SK-N-SH (cell line): ENCODE results near the gene PHACTR2. TPM values are rescaled to one million over a fixed set of nuclear protein-coding genes. Genes with fewer than 3 reads are reported as not detected.
"Not testable (repeated sequence)": the region's sequence is repeated elsewhere in the genome, so short reads cannot be mapped to it uniquely, and the experiment has no call there.

Experiments used
- CTCF ChIA-PET: fragments of 300-600, 350-600 bp; formaldehyde crosslinking; extraction: SDS; loops from one replicate; lab custom pipeline; 2021; lab: Yijun Ruan, JAX
- POLR2A ChIA-PET: fragments of 350-600 bp; sonication (Branson Sonifier 250); formaldehyde crosslinking; extraction: SDS; loops from one replicate; lab custom pipeline; 2020; ENCODE audit warnings: antibody characterized with exemption, inconsistent platforms; lab: Yijun Ruan, JAX
- DNase-seq: peaks from one replicate; pipeline ENCODE4 v3.0.0; 2012
- H2AFZ ChIP-seq: fragments of 200-600 bp; sonication (generic); 2 replicates; pipeline ENCODE4 v1.8.1; 2016; ENCODE audit warnings: antibody characterized with exemption, mild to moderate bottlenecking, low read depth
- H3F3A ChIP-seq: fragments of 200-600 bp; sonication (generic); replicated peaks from 2 replicates; pipeline ENCODE3; 2016; ENCODE audit warnings: antibody characterized with exemption, mild to moderate bottlenecking; ENCODE audit not compliant: insufficient read depth
- H3K27ac ChIP-seq, 2 experiments: fragments of 200-500 bp in 1 of 2; fragments of 200-600 bp in 1 of 2; sonication (Bioruptor generic) in 1 of 2; sonication (generic), shearing (Covaris generic) in 1 of 2; 2 replicates each; pipeline versions ENCODE4 v1.5.1 to v1.6.1; 2014 to 2016; ENCODE audit warnings: low read depth in 2 of 2, inconsistent platforms in 1 of 2, low read length in 1 of 2, mild to moderate bottlenecking in 1 of 2, mixed read lengths in 1 of 2
- H3K27me3 ChIP-seq: fragments of 200-600 bp; sonication (generic), shearing (Covaris generic); 2 replicates; pipeline ENCODE4 v1.6.1; 2016; ENCODE audit warnings: mixed run types; ENCODE audit not compliant: insufficient read depth
- H3K36me3 ChIP-seq, 2 experiments: fragments of 200-500 bp in 1 of 2; fragments of 200-600 bp in 1 of 2; sonication (Bioruptor generic) in 1 of 2; sonication (generic) in 1 of 2; replicated peaks in 1 of 2; 2 replicates each; pipeline versions ENCODE3 to v1.5.1; 2014 to 2016; ENCODE audit warnings: low read length in 1 of 2, mild to moderate bottlenecking in 1 of 2; ENCODE audit not compliant: insufficient read depth in 2 of 2, control insufficient read depth in 1 of 2
- H3K4me1 ChIP-seq, 2 experiments: fragments of 200-500 bp in 1 of 2; fragments of 200-600 bp in 1 of 2; sonication (Bioruptor generic) in 1 of 2; sonication (generic), shearing (Covaris generic) in 1 of 2; 2 replicates each; pipeline versions ENCODE4 v1.5.1 to v1.6.1; 2014 to 2016; ENCODE audit warnings: low read depth in 1 of 2, low read length in 1 of 2, mixed run types in 1 of 2; ENCODE audit not compliant: insufficient read depth in 2 of 2, control insufficient read depth in 1 of 2
- H3K4me2 ChIP-seq: fragments of 200-600 bp; sonication (generic), shearing (Covaris generic); 2 replicates; pipeline ENCODE4 v1.6.1; 2017; ENCODE audit warnings: mixed run types
- H3K4me3 ChIP-seq, 2 experiments: fragments of 200-500 bp in 1 of 2; fragments of 200-600 bp in 1 of 2; sonication (Bioruptor generic) in 1 of 2; sonication (generic), shearing (Covaris generic) in 1 of 2; 2 replicates each; pipeline versions ENCODE4 v1.5.1 to v1.8.1; 2014 to 2016; ENCODE audit warnings: low read depth in 2 of 2, inconsistent platforms in 1 of 2, low read length in 1 of 2, mild to moderate bottlenecking in 1 of 2, mixed read lengths in 1 of 2, moderate library complexity in 1 of 2
- H3K79me2 ChIP-seq: fragments of 200-600 bp; sonication (generic); 2 replicates; pipeline ENCODE4 v1.8.1; 2017; ENCODE audit warnings: mild to moderate bottlenecking; ENCODE audit not compliant: insufficient read depth
- H3K9ac ChIP-seq: fragments of 200-600 bp; sonication (generic); 2 replicates; pipeline ENCODE4 v1.6.1; 2017; ENCODE audit warnings: mixed run types
- H3K9me2 ChIP-seq: fragments of 200-600 bp; sonication (generic); 2 replicates; pipeline ENCODE4 v1.6.1; 2017; ENCODE audit warnings: mixed run types
- H3K9me3 ChIP-seq: fragments of 200-600 bp; sonication (generic); 2 replicates; pipeline ENCODE4 v1.6.1; 2017; ENCODE audit warnings: mixed run types, mild to moderate bottlenecking, moderate library complexity
- H4K20me1 ChIP-seq: fragments of 200-600 bp; sonication (generic); 2 replicates; pipeline ENCODE4 v1.6.1; 2017; ENCODE audit warnings: mild to moderate bottlenecking, mixed run types; ENCODE audit not compliant: insufficient read depth
- CHD2 ChIP-seq: fragments of 150-350 bp; IDR thresholded peaks from 2 replicates; pipeline ENCODE4 v1.6.1; 2018; ENCODE audit warnings: low read length; ENCODE audit not compliant: partially characterized antibody
- FOSL2 ChIP-seq: IDR thresholded peaks from 2 replicates; pipeline ENCODE4 v1.4.0; 2012; ENCODE audit warnings: low read depth, mild to moderate bottlenecking, moderate library complexity, borderline replicate concordance
- JUND ChIP-seq: IDR thresholded peaks from 2 replicates; pipeline ENCODE4 v1.4.0; 2012
- NFIC ChIP-seq: IDR thresholded peaks from 2 replicates; pipeline ENCODE4 v1.4.0; 2012; ENCODE audit warnings: borderline replicate concordance
- NRF1 ChIP-seq: IDR thresholded peaks from 2 replicates; pipeline ENCODE4 v1.6.1; 2012; ENCODE audit warnings: low read depth, mild to moderate bottlenecking, low read length
- PBX3 ChIP-seq: IDR thresholded peaks from 2 replicates; pipeline ENCODE4; 2012
- POLR2AphosphoS5 ChIP-seq: IDR thresholded peaks from 2 replicates; pipeline ENCODE4 v1.6.1; 2012; ENCODE audit warnings: low read depth, low read length
- SIN3A ChIP-seq: IDR thresholded peaks from 2 replicates; pipeline ENCODE4 v1.6.1; 2012; ENCODE audit warnings: low read depth, mild to moderate bottlenecking, low read length, moderate library complexity, borderline replicate concordance
- TAF1 ChIP-seq: IDR thresholded peaks from 2 replicates; pipeline ENCODE4 v1.6.1; 2012; ENCODE audit warnings: low read depth, mild to moderate bottlenecking, low read length, moderate library complexity, borderline replicate concordance
- TCF12 ChIP-seq: IDR thresholded peaks from 2 replicates; pipeline ENCODE4 v1.4.0; 2012
- TEAD4 ChIP-seq: IDR thresholded peaks from 2 replicates; pipeline ENCODE4 v1.4.0; 2012; ENCODE audit warnings: mild to moderate bottlenecking, borderline replicate concordance; ENCODE audit not compliant: insufficient read depth
- YY1 ChIP-seq: IDR thresholded peaks from 2 replicates; pipeline ENCODE4 v1.4.0; 2012; ENCODE audit warnings: low read depth, mild to moderate bottlenecking
- WGBS: methylation state at CpG from one replicate; pipeline ENCODE4 v1.1.6; 2017; ENCODE audit warnings: low lambda C conversion rate; 5-methylcytosine and 5-hydroxymethylcytosine counted together
- polyA plus RNA-seq, 3 experiments: library from polyadenylated mRNA; depleted of rRNA; stranded (reverse); fragments of >200 nt; gene quantifications; 2 replicates each; pipeline ENCODE4 v1.2.3, GENCODE V29; 2012

The PHACTR2 gene
- polyA plus RNA-seq (2012; rRNA removed) = 5.0 and 8.6 TPM in 2 replicates
- 6.7 and 7.5 TPM in 2 replicates for polyA plus RNA-seq (2012; cell fraction: cytosol; rRNA removed)
- 4.5 and 6.9 TPM in 2 replicates for polyA plus RNA-seq (2012; cell fraction: nucleus; rRNA removed)

DNA sequence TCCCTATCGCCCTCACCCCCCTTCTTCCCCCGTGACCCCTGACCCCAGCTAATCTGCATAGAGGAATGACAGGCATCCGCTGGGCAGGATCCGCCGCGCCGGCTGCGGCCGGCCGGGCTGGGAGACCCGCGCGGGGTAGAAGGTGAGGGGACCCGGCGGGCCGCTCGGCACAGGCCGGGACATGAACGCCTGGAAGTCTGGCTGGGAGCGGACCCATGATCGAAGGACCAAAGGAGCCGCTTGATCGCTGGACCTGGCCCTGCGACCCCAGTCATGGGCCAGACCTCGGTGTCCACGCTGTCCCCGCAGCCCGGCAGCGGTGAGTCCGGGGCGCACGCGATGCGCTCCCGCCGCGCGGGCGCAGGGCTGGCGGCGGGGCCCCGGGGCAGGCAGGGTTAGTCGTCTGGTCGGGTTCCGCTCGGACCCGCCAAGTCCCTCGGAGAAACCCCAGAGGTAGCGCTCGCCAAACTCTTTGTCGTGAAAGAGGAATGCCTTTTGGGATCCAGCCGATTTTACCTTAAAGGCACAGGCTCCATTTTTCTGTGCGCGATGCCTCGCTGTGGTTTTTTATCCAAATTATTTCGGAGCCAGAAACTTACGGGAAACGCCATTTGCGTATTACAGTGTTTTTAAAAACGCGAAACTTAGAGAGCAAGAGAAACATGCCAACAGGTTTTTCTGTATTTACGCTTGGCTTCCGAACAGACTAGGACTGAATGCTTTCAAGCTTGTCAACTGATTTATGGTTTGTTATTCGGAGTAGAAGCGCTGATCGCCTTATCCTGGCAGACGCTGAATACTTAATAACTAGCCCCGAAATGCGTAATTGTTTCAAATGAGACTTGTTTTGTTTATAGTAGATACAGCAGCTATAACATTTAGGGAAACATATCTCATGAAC is at the start of gene PHACTR2:
Gene PHACTR2 (plus strand): TSS at position 75 of the 901 bp plus-strand sequence. CDS start 199 bp downstream, at position 274.
- TF ChIP-seq FOSL2 = no peak
- peak; percentile 20 for TF ChIP-seq CHD2
- TF ChIP-seq NRF1 = no peak
- 0 out of 2 replicates have a peak, but pooled peaks have one; percentile 36 for TF ChIP-seq PBX3
- no peak for TF ChIP-seq TEAD4
- no peak for TF ChIP-seq JUND
- TF ChIP-seq TAF1 = no peak
- peak; percentile 44; the same call in 1 of the 2 replicates for TF ChIP-seq SIN3A
- peak; percentile 31; the same call in 1 of the 2 replicates for TF ChIP-seq POLR2AphosphoS5
- TF ChIP-seq YY1 = no peak
- H3K4me2 ChIP-seq = peak within 1 kb of the TSS; percentile 80
- ChIA-PET POLR2A (no interaction called here), CTCF (interaction anchor here (1.1 kb wide), 1 partner anchor 12 kb away, joined by 3 read pairs; no protein-coding TSS in a partner anchor)
- H3K36me3 ChIP-seq = peaks cover 0 to 9% of the 10 kb centered on the region in 2 experiments
- H4K20me1 ChIP-seq = no peaks in the 10 kb centered on the region
- peak within 1 kb of the TSS; percentile 72 to 78 for H3K27ac ChIP-seq
- DNase-seq = peak; percentile 94
- H3K9me3 ChIP-seq = peaks cover 7% of the 10 kb centered on the region
- 2% methylated on average over 20 of the region's 69 CpGs for WGBS
- H3K27me3 ChIP-seq = no peaks in the 10 kb centered on the region
- peaks cover 0 to 11% of the 10 kb centered on the region in 2 experiments; a peak in 3 of 4 replicates for H3K4me1 ChIP-seq
- H3K79me2 ChIP-seq = peaks cover 47% of the 10 kb centered on the region
- H2AFZ ChIP-seq = peak within 1 kb of the TSS; percentile 78
- H3K9ac ChIP-seq = peak within 1 kb of the TSS; percentile 87; the same call in 1 of the 2 replicates
- H3K4me3 ChIP-seq = peak within 1 kb of the TSS; percentile 82 to 87
- H3F3A ChIP-seq = peaks cover 32% of the 10 kb centered on the region
- no peaks in the 10 kb centered on the region for H3K9me2 ChIP-seq

GRCh38 chr6:143629104-143630080 is 48.4 kb upstream of the PHACTR2 start:
- WGBS = 64% methylated on average over 12 of the region's 12 CpGs
- H3K4me1 ChIP-seq = no peaks in the 10 kb centered on the region; a peak in 2 of 4 replicates
- H4K20me1 ChIP-seq = no peaks in the 10 kb centered on the region
- H3F3A ChIP-seq = no peaks in the 10 kb centered on the region
- no peak overlapping the region for H3K4me2 ChIP-seq
- no peaks in the 10 kb centered on the region for H3K27me3 ChIP-seq
- no peaks in the 10 kb centered on the region for H3K79me2 ChIP-seq
- no peak for DNase-seq
- no peaks in the 10 kb centered on the region for H3K9me3 ChIP-seq
- H2AFZ ChIP-seq = no peak overlapping the region
- H3K36me3 ChIP-seq = no peaks in the 10 kb centered on the region
- TF ChIP-seq PBX3 (peak; percentile 46), NFIC (peak; percentile 44; the same call in 1 of the 2 replicates), TCF12 (peak; percentile 68), SIN3A (no peak)
- ChIA-PET POLR2A (no interaction called here), CTCF (interaction anchor here (0.9 kb wide), 1 partner anchor 13 kb away, joined by 3 read pairs; no protein-coding TSS in a partner anchor)
- H3K4me3 ChIP-seq = no peak overlapping the region
- no peaks in the 10 kb centered on the region for H3K9me2 ChIP-seq
- H3K9ac ChIP-seq = no peak overlapping the region
- no peak overlapping the region; a peak in 1 of 4 replicates for H3K27ac ChIP-seq

DNA sequence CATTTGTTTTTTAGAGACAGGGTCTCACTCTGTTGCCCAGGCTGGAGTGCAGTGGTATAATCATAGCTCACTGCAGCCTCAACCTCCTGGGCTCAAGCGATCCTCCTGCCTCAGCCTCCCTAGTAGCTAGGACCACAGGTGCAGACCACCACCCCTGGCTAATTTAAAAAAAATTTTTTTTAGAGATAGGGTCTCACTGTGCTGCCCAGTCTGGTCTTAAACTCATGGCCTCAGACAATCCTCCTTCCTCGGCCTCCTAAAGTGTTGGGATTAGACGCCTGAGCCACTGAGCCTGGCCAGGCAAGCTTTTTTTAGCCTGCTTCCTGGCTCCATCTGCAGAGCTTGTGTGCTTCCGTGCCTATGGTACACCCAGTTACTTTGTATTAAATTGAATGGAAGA is 46.6 kb upstream of the PHACTR2 start:
- H3K4me1 ChIP-seq, H2AFZ ChIP-seq, H3K9ac ChIP-seq, H3K27ac ChIP-seq, H3K4me3 ChIP-seq, H3K36me3 ChIP-seq, H3K27me3 ChIP-seq, H3K9me2 ChIP-seq, POLR2A ChIA-PET, H3K79me2 ChIP-seq, H3K9me3 ChIP-seq, H4K20me1 ChIP-seq, H3F3A ChIP-seq, DNase-seq, H3K4me2 ChIP-seq: not testable (repeated sequence)
- WGBS = 100% methylated on average over 4 of the region's 4 CpGs
- CTCF ChIA-PET = interaction anchor here (1.3 kb wide), 1 partner anchor 56 kb away, joined by 4 read pairs; no protein-coding TSS in a partner anchor
